HG03571 (cell line): ENCODE data around the gene DLX2.

Experiments
- ATAC-seq: cut with Tn5 transposase; IDR thresholded peaks from one replicate; pipeline ENCODE4 v1.9.1; 2021; ENCODE audit not compliant: unreplicated experiment

DLX2 gene

DNA sequence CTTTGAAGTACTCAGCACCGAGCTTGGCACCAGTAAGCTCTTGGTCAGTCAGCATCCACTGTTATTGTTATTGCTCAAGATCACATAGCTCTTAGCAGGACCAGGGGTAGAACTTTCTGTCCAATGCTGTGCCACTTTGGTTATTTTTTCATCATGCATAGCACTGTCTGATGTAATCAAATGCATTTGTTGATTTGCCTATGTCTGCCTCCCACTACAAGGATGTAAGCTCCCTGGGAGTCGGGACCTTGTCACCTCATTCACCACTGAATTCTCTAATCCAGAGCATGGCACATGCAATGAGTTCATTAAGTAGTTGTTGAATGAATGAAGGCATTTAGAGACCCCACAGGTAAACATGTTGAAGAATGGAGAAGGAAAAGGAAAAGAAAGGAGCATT, 46.4 kb downstream of the DLX2 start:
- no peak for ATAC-seq

DNA sequence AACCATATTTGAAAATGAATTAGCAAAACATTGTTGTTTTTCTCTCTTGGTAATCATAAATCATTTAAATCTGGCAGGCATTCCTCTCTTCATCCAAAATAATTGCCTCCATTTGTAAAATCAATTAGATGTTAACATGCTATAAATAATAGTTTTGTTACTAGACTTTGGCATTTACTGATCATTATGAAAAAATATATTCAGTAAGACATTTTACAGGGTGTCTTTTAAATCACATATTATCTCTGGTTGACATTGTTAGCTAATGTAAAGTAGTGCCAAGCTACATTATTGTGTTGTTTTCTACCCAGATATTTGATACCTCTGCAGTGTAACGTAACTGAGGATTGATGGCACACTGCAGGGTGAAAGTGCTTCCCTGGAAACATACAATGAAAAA, 49.2 kb downstream of the DLX2 start:
- no peak for ATAC-seq

DNA sequence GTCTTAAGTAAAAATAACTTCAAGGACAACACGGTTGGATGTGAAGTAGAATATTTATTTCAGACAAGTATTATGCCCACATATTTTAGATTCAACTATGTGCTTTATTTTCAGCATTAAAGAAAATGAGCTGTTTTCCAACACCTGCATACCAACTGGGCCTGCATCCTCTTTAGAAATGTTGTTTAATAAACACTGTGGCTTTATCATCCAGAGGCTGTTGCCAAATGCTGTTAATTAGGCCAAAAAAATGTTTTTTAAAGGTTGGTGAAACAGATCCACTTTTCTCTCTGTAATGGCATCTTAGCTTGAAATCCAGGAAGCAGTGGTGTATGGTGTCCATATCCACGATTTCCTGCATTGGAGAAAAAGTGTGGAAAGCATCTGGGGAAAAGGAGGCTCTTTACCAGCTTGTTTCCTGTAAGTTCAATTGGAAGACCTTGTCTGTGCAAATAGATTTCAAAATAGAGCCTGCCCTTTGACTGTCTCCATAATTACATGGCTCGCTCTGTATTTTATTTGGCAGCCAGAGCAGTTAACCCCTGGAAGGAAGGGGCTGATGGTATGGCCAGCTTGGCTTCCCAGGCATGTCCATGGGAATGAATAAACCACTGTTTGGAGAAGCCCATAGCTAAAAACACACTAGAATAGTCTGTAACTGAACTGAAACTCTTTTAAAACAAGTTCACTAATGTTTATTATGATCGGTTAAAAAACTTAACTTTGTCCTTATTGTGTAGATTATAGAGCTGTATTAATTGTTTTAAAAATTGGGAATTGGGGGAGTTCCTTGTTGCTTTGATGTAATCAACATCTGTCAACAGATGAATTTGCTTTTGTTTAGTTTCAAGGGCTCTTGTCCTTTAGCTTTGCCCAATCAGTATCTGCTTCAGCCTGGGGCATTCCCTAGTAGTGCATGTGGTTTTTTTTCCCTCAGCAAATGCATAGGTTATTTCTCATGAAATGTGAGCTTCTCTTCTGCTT, 50.4 kb downstream of the DLX2 start:
- no peak for ATAC-seq

DNA sequence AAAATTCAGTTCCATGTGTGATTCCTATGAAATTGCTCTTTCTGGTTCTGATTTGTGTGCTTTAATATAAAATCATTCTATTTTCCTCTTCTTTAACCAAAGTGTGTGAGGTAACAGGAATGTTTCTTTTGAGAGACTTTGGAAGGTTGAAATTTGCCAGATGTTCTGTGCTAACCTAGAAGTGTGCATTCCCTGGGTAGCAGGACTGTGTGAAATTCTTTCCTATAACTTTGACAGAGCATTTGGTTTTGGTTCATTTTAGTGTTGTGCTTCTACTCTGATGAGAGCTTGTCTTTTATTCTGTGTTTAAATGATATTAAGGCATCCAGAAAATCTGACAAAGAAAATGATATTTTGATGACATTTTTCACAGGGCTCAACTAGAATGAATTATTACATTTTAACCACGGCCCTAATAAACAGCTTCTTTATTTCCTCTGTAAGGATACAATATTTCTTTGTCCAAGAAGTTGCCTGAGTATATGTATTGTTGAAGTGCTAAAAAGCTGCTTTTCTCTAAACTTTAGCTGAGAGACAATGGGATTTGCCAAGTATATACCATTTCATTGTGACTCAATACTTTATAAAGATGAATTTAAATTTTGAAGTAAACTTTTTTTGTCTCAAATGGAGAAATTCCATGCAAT, 52.1 kb downstream of the DLX2 start:
- no peak for ATAC-seq

DNA sequence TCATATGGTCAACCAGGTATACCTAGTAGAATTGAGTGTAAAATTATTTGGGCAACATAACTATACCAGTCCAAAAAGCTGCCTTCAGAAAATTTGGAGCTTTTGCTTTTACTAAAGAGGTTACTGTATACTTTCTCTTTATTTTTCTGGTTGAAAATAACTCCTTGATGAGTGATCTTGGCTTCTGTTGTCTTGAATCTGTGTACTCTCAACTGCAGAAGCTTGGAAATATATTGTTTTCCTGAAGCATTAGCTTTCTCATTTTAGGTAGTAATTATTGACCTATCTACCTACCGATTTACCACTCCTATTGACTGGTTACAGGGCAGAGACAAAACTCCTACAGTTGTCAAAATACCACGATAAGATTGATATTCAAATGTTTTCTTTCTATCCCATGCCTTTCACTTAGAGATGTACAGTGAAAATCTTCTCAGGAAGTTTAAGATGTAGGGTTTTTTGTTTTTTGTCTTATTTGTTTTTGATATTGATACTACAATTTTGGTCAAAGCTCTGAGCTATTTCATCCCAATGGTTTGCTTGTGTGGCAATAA, 53.1 kb downstream of the DLX2 start:
- ATAC-seq: no peak
